ENCODE results near the gene IL36RN.

DNA sequence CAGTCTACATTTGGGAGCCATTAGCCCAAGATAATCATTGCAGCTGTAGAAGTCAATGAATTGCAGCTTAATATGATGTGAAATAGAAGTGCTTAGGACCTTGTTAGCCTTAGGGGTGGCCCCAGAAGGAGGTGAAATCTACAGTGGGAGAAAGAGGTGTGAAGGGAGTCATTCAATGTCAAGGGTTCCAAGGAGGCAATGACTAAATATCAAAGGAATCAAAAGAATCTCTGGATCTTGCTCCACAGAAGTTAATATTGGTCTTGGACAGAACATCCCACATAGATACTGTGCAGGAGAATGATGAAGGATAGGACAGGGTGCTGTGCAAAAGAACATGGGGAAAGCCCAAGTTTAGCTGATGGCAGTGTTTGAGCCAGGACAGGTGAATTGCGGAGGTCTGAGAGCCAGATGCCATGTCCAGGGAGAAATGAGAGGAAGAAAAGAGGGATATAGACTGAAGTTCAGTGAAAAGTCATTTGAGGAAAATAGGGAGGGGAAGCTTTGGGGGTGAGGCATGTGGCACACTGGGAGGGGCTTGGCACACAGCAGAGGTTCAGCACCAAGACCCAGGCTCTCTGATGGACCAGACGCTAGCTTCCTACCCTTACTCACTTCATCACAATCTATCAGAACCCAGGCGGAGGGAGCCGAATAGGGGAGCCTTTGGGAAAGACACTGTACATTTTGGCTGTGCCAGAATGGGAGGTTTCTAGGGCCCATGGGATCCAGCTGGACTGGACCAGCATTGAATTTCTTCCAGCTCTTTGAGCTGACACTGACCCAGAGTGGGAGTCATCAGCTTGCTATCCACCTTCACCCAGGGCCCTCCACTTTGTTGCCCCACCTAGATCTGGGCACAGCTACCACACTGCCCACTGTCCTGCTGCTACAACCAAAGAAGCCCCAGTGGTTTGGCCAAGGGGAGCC lies 10.9 kb downstream of the IL36RN start:
- no peak for TF ChIP-seq CTCF (conservative IDR thresholded peaks at IDR 0.05 in 1 of 2, IDR thresholded peaks at IDR 0.05 in 1 of 2; ENCODE audit: extremely low read depth in 1 of 2, insufficient read depth in 1 of 2, low read depth in 1 of 2, low read length in 2 of 2)
- TF ChIP-seq EZH2 (IDR thresholded peaks at IDR 0.05; ENCODE audit: borderline replicate concordance, low read length): no peak

Measured in mammary epithelial cell (primary cell).